ENCODE data around the gene BEND6. TPM values are rescaled to one million over a fixed set of nuclear protein-coding genes. Genes with fewer than 3 reads are reported as not detected.

The BEND6 gene
- total RNA-seq, 5 donors from 2014 or later (not counting 1 experiment from before 2014, with no cell fraction given): not detected

DNA sequence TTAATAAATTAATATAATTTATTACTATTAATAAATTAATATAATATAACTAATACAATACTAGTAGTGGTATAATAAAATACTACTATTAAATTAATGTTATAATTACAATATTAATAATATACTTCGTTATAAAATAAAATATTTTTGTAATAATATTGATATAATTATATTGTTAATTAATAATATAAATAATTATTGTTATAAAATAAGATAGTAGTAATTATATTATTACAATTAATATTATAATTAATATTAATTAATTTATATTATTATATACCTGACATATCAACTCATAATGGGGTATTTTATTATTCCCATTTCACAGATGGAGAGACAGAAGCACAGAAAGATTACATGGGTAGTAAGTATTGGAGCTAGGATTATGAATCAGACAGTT, 8.9 kb downstream of the BEND6 start:
- DNase-seq: no peak
- Mint-ChIP-seq H3K27me3 (peaks cover 6 to 27% of the 10 kb centered on the region in 2 donors), H3K27ac (no peak overlapping the region), H3K4me3 (no peak overlapping the region), H3K4me1 (no peaks in the 10 kb centered on the region), H3K36me3 (no peaks in the 10 kb centered on the region), H3K9me3 (no peaks in the 10 kb centered on the region)
- CTCF ChIA-PET: no interaction called here
- POLR2A ChIA-PET: no interaction called here
- Histone ChIP-seq H3K4me1 (ENCODE audit: control insufficient read depth in 1 of 2, extremely low read depth in 1 of 2, insufficient read depth in 2 of 2, low read length in 2 of 2) (no peaks in the 10 kb centered on the region), H3K27ac (ENCODE audit: low read length) (no peak overlapping the region), H3K9me3 (no peaks in the 10 kb centered on the region), H3K27me3 (replicated peaks in 1 of 2; ENCODE audit: control insufficient read depth in 2 of 2, extremely low read depth in 1 of 2, insufficient read depth in 2 of 2, low read length in 1 of 2) (no peaks in the 10 kb centered on the region), H3K36me3 (ENCODE audit: control insufficient read depth in 2 of 2, extremely low read depth in 1 of 2, insufficient read depth in 1 of 2, low read length in 1 of 2) (no peaks in the 10 kb centered on the region), H3K4me3 (ENCODE audit: control insufficient read depth in 1 of 2, extremely low read depth in 1 of 2, low read length in 1 of 2) (no peak overlapping the region)
- no CpG with 5 or more reads among the region's 1 CpG for WGBS (ENCODE audit: insufficient coverage)
- no peak for ATAC-seq (replicated peaks in 1 of 4)

DNA sequence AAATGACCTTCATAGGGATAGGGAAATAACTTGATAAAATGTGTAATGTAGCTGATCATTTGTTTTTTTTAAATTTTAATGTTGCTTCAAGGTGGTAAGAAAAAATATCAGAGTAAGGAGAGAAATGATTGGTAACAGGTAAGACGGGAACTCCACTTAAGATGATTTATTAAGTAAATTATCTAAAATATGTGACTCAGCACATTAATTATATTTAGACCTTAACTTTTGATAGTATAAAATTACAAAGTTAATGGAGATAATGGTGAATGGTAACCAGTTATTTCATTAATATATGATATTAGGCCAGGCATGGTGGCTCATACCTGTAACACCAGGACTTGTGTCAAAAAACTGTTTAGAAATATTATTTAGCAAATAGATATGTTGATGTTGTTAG, 10.2 kb downstream of the BEND6 start:
- Histone ChIP-seq H3K36me3 (ENCODE audit: control insufficient read depth in 2 of 2, extremely low read depth in 1 of 2, insufficient read depth in 1 of 2, low read length in 1 of 2) (no peaks in the 10 kb centered on the region), H3K4me1 (ENCODE audit: control insufficient read depth in 1 of 2, extremely low read depth in 1 of 2, insufficient read depth in 2 of 2, low read length in 2 of 2) (no peaks in the 10 kb centered on the region), H3K27ac (ENCODE audit: low read length) (no peak overlapping the region), H3K4me3 (ENCODE audit: control insufficient read depth in 1 of 2, extremely low read depth in 1 of 2, low read length in 1 of 2) (no peak overlapping the region), H3K9me3 (no peaks in the 10 kb centered on the region), H3K27me3 (replicated peaks in 1 of 2; ENCODE audit: control insufficient read depth in 2 of 2, extremely low read depth in 1 of 2, insufficient read depth in 2 of 2, low read length in 1 of 2) (no peaks in the 10 kb centered on the region)
- DNase-seq (no peak), ATAC-seq (replicated peaks in 1 of 4) (no peak)
- H3K4me3 Mint-ChIP-seq: no peak overlapping the region
- no peak overlapping the region for H3K27ac Mint-ChIP-seq
- no peaks in the 10 kb centered on the region for H3K4me1 Mint-ChIP-seq
- H3K36me3 Mint-ChIP-seq: no peaks in the 10 kb centered on the region
- no peaks in the 10 kb centered on the region for H3K9me3 Mint-ChIP-seq
- POLR2A ChIA-PET: no interaction called here
- no CpG with 5 or more reads among the region's 1 CpG for WGBS (ENCODE audit: insufficient coverage)
- CTCF ChIA-PET: no interaction called here
- H3K27me3 Mint-ChIP-seq: peaks cover 2 to 22% of the 10 kb centered on the region in 2 donors

DNA sequence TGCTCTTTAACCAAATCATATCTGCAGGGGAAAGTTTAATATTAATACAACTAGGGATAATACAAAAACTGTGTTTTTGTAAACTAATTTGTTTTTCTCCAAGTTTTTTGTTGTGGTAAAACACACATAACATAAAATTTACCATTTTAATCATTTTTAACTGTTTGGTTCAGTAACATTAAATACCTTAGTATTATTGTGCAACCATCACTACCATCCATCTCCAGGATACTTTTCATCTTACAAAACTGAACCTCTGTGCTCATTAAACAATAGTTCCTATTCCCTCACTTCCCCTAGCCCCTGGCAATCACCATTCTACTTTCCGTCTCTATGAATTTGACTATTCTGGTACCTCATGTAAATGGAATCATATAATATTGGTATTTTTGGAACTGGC, 15.9 kb downstream of the BEND6 start:
- Mint-ChIP-seq H3K9me3 (peaks cover 0 to 3% (median 0%) of the 10 kb centered on the region in 3 donors), H3K27me3 (peaks cover 4 to 8% of the 10 kb centered on the region in 2 donors), H3K27ac (no peak overlapping the region), H3K4me1 (no peaks in the 10 kb centered on the region), H3K36me3 (no peaks in the 10 kb centered on the region), H3K4me3 (no peak overlapping the region)
- ATAC-seq (replicated peaks in 1 of 4) (no peak), DNase-seq (no peak)
- no CpG with 5 or more reads among the region's 1 CpG for WGBS (ENCODE audit: insufficient coverage)
- Histone ChIP-seq H3K27ac (ENCODE audit: low read length) (no peak overlapping the region), H3K36me3 (ENCODE audit: control insufficient read depth in 2 of 2, extremely low read depth in 1 of 2, insufficient read depth in 1 of 2, low read length in 1 of 2) (no peaks in the 10 kb centered on the region), H3K27me3 (replicated peaks in 1 of 2; ENCODE audit: control insufficient read depth in 2 of 2, extremely low read depth in 1 of 2, insufficient read depth in 2 of 2, low read length in 1 of 2) (no peaks in the 10 kb centered on the region), H3K4me1 (ENCODE audit: control insufficient read depth in 1 of 2, extremely low read depth in 1 of 2, insufficient read depth in 2 of 2, low read length in 2 of 2) (no peaks in the 10 kb centered on the region), H3K4me3 (ENCODE audit: control insufficient read depth in 1 of 2, extremely low read depth in 1 of 2, low read length in 1 of 2) (no peak overlapping the region), H3K9me3 (no peaks in the 10 kb centered on the region)
- ChIA-PET CTCF (no interaction called here), POLR2A (no interaction called here)

DNA sequence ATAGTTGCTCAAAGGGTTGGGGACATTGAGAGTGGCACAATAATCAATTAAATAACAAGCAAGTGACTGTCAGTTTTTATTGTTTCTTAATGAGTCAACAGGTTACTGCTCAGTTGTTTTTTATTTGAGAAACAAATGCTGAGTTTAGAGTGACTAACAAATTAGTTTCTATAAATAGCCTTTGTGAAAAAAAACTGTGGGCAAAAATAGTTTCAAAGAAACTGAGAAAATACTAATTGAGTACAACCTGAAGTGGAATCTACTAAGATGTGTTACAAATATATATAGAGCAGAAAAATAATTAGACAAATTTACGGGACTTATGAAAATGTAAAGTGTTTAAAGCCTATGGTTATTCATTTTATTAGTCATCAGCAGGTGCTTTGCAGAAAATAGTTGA, 22.3 kb downstream of the BEND6 start:
- ATAC-seq (replicated peaks in 1 of 4) (no peak), DNase-seq (no peak)
- Mint-ChIP-seq H3K27me3 (peaks cover 0 to 3% of the 10 kb centered on the region in 2 donors), H3K9me3 (peaks cover 0 to 14% (median 12%) of the 10 kb centered on the region in 3 donors), H3K36me3 (no peaks in the 10 kb centered on the region), H3K4me3 (no peak overlapping the region), H3K4me1 (no peaks in the 10 kb centered on the region), H3K27ac (no peak overlapping the region)
- Histone ChIP-seq H3K4me3 (ENCODE audit: control insufficient read depth in 1 of 2, extremely low read depth in 1 of 2, low read length in 1 of 2) (no peak overlapping the region), H3K27me3 (replicated peaks in 1 of 2; ENCODE audit: control insufficient read depth in 2 of 2, extremely low read depth in 1 of 2, insufficient read depth in 2 of 2, low read length in 1 of 2) (no peaks in the 10 kb centered on the region), H3K27ac (ENCODE audit: low read length) (no peak overlapping the region), H3K9me3 (no peaks in the 10 kb centered on the region), H3K36me3 (ENCODE audit: control insufficient read depth in 2 of 2, extremely low read depth in 1 of 2, insufficient read depth in 1 of 2, low read length in 1 of 2) (no peaks in the 10 kb centered on the region), H3K4me1 (ENCODE audit: control insufficient read depth in 1 of 2, extremely low read depth in 1 of 2, insufficient read depth in 2 of 2, low read length in 2 of 2) (no peaks in the 10 kb centered on the region)
- ChIA-PET CTCF (no interaction called here), POLR2A (no interaction called here)
- WGBS (ENCODE audit: insufficient coverage): no CpG with 5 or more reads among the region's 1 CpG

DNA sequence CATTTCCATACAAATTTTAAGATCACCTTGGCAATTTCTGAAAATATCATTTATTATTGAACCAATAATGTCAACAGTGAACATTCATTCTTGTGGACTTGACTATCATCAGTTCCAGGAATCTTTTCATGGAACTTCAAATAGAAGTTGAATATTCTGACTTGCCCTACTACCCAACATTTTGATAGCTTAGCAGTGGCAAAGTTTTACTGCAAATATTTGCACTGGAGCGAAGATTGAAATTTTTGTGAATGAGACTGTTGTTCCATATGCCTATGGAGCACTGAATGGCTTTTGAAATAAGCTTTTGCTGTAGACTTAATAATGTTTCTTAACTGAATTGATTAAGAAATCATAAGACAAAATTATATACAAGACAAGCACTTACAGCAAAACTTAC, 23.6 kb downstream of the BEND6 start:
- Histone ChIP-seq H3K27ac (ENCODE audit: low read length) (no peak overlapping the region), H3K9me3 (no peaks in the 10 kb centered on the region), H3K4me3 (ENCODE audit: control insufficient read depth in 1 of 2, extremely low read depth in 1 of 2, low read length in 1 of 2) (no peak overlapping the region), H3K36me3 (ENCODE audit: control insufficient read depth in 2 of 2, extremely low read depth in 1 of 2, insufficient read depth in 1 of 2, low read length in 1 of 2) (no peaks in the 10 kb centered on the region), H3K4me1 (ENCODE audit: control insufficient read depth in 1 of 2, extremely low read depth in 1 of 2, insufficient read depth in 2 of 2, low read length in 2 of 2) (no peaks in the 10 kb centered on the region), H3K27me3 (replicated peaks in 1 of 2; ENCODE audit: control insufficient read depth in 2 of 2, extremely low read depth in 1 of 2, insufficient read depth in 2 of 2, low read length in 1 of 2) (no peaks in the 10 kb centered on the region)
- H3K9me3 Mint-ChIP-seq: peaks cover 0 to 14% (median 12%) of the 10 kb centered on the region in 3 donors
- ChIA-PET CTCF (no interaction called here), POLR2A (no interaction called here)
- DNase-seq (no peak), ATAC-seq (replicated peaks in 1 of 4) (no peak)
- H3K27me3 Mint-ChIP-seq: peaks cover 2 to 8% of the 10 kb centered on the region in 2 donors
- H3K4me1 Mint-ChIP-seq: no peaks in the 10 kb centered on the region
- no CpG with 5 or more reads among the region's 1 CpG for WGBS (ENCODE audit: insufficient coverage)
- no peak overlapping the region for H3K27ac Mint-ChIP-seq
- H3K36me3 Mint-ChIP-seq: no peaks in the 10 kb centered on the region
- H3K4me3 Mint-ChIP-seq: no peak overlapping the region

- Mint-ChIP-seq H3K27ac (no peak overlapping the region), H3K4me3 (no peak overlapping the region), H3K4me1 (no peaks in the 10 kb centered on the region), H3K9me3 (no peaks in the 10 kb centered on the region), H3K36me3 (no peaks in the 10 kb centered on the region), H3K27me3 (peaks cover 15 to 17% of the 10 kb centered on the region in 2 donors)
- POLR2A ChIA-PET: no interaction called here
- no CpG with 5 or more reads among the region's 5 CpGs for WGBS (ENCODE audit: insufficient coverage)
- no peak for ATAC-seq (replicated peaks in 1 of 4)
- H3K27ac ChIP-seq (ENCODE audit: low read length): no peak overlapping the region
- peaks cover 0 to 6% of the 10 kb centered on the region in 2 experiments for H3K27me3 ChIP-seq (replicated peaks in 1 of 2; ENCODE audit: control insufficient read depth in 2 of 2, extremely low read depth in 1 of 2, insufficient read depth in 2 of 2, low read length in 1 of 2)
- no peaks in the 10 kb centered on the region for H3K9me3 ChIP-seq
- DNase-seq: no peak
- no peaks in the 10 kb centered on the region for H3K4me1 ChIP-seq (ENCODE audit: control insufficient read depth in 1 of 2, extremely low read depth in 1 of 2, insufficient read depth in 2 of 2, low read length in 2 of 2)
- CTCF ChIA-PET: no interaction called here
- no peak overlapping the region for H3K4me3 ChIP-seq (ENCODE audit: control insufficient read depth in 1 of 2, extremely low read depth in 1 of 2, low read length in 1 of 2)
- H3K36me3 ChIP-seq (ENCODE audit: control insufficient read depth in 2 of 2, extremely low read depth in 1 of 2, insufficient read depth in 1 of 2, low read length in 1 of 2): no peaks in the 10 kb centered on the region
Observed at GRCh38 chr6:56984361-56984760, 29.5 kb downstream of the BEND6 start.

- Mint-ChIP-seq H3K27me3 (peaks cover 17 to 21% of the 10 kb centered on the region in 2 donors), H3K4me3 (no peak overlapping the region), H3K4me1 (no peaks in the 10 kb centered on the region), H3K36me3 (no peaks in the 10 kb centered on the region), H3K27ac (no peak overlapping the region), H3K9me3 (no peaks in the 10 kb centered on the region)
- H3K4me1 ChIP-seq (ENCODE audit: control insufficient read depth in 1 of 2, extremely low read depth in 1 of 2, insufficient read depth in 2 of 2, low read length in 2 of 2): no peaks in the 10 kb centered on the region
- H3K27ac ChIP-seq (ENCODE audit: low read length): no peak overlapping the region
- no peaks in the 10 kb centered on the region for H3K36me3 ChIP-seq (ENCODE audit: control insufficient read depth in 2 of 2, extremely low read depth in 1 of 2, insufficient read depth in 1 of 2, low read length in 1 of 2)
- CTCF ChIA-PET: no interaction called here
- no CpG with 5 or more reads among the region's 2 CpGs for WGBS (ENCODE audit: insufficient coverage)
- H3K27me3 ChIP-seq (replicated peaks in 1 of 2; ENCODE audit: control insufficient read depth in 2 of 2, extremely low read depth in 1 of 2, insufficient read depth in 2 of 2, low read length in 1 of 2): peaks cover 0 to 6% of the 10 kb centered on the region in 2 experiments
- DNase-seq (no peak), ATAC-seq (replicated peaks in 1 of 4) (no peak)
- H3K4me3 ChIP-seq (ENCODE audit: control insufficient read depth in 1 of 2, extremely low read depth in 1 of 2, low read length in 1 of 2): no peak overlapping the region
- H3K9me3 ChIP-seq: no peaks in the 10 kb centered on the region
- POLR2A ChIA-PET: no interaction called here
Observed at GRCh38 chr6:56984884-56985283, 30.0 kb downstream of the BEND6 start.
